Measurements from ENCODE around the gene WDR70.
"Not testable (repeated sequence)": the region's sequence is repeated elsewhere in the genome, so short reads cannot be mapped to it uniquely, and the experiment has no call there.

Gene WDR70

DNA sequence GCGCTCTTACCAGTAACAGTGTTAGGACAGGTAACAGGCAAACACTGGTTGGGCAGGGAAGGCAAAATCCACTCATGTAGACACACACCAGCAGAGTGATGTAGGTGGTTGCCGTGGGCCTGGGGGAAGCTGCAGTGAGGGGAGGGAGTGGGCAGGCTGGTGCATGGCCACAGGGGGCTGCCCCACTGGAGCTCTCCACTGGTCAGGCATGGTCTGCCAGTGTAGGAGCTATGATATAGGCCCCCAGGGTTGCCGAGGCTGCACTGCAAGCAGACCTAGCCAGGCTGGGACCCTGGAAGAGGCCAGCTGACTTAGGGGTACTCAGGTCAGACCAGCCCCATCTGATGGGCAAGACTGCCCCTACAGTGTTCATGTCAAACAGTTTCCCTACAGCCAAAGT, 306.1 kb downstream of the WDR70 start:
- no peak for DNase-seq (ENCODE audit: low read depth)

DNA sequence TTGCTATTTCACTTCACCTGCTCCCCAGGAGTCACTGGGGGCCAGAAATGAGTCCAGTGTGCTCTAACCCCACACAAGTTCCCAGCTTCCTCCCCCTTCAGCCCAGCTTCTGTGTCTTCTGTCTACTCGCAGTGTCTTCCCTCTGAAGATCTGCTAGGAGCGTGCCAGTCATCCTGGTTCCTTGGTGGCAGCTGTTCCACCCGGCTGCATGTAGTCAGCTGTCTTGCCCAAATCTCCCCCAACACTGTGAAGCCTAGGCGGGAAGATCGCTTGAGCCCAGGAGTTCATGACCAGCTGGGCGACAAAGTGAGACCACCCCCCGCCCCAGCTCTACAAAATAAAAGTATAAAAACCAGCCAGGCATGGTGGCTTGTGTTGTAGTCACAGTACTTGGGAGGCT, 306.7 kb downstream of the WDR70 start:
- no peak for DNase-seq (ENCODE audit: low read depth)

DNA sequence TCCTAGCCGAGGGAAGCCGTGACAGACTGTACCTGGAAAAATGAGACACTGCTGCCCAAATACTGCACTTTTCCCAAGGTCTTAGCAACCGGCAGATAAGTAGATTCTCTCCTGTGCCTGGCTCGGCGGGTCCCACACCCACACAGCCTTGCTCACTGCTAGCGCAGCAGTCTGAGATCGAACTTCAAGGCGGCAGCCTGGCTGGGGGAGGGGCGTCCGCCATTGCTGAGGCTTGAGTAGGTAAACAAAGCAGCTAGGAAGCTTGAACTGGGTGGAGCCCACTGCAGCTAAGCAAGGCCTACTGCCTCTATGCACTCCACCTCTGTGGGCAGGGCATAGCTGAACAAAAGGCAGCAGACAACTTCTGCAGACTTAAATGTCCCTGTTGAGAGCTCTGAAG, 309.8 kb downstream of the WDR70 start:
- DNase-seq (ENCODE audit: low read depth), result not testable (repeated sequence)

DNA sequence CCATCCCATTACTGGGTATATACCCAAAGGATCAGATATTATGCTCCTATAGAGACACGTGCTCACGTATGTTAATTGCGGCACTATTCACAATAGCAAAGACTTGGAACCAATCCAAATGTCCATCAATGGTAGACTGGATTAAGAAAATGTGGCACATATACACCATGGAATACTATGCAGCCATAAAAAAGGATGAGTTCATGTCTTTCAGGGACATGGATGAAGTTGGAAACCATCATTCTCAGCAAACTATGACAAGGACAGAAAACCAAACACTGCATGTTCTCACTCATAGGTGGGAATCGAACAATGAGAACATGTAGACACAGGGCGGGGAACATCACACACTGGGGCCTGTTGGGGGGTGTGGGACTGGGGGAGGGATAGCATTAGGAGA, 315.2 kb downstream of the WDR70 start:
- not testable (repeated sequence) for DNase-seq (ENCODE audit: low read depth)

DNA sequence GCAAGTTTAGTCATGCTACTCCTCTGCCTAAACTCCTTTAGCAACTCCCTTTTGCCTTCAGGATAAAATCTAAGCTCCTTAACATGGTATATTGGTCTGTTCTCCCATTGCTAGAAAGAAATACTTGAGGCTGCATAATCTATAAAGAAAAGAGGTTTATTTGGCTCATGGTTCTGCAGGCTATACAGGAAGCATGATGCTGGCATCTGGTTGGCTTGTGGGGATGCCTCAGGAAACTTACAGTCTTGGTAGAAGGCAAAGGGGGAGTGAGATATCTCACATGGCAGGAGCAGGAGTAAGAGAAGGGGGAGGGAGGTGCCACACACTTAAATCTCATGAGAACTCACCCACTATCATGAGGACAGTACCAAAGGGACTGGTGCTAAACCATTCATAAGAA, 315.7 kb downstream of the WDR70 start:
- DNase-seq (ENCODE audit: low read depth), result no peak

DNA sequence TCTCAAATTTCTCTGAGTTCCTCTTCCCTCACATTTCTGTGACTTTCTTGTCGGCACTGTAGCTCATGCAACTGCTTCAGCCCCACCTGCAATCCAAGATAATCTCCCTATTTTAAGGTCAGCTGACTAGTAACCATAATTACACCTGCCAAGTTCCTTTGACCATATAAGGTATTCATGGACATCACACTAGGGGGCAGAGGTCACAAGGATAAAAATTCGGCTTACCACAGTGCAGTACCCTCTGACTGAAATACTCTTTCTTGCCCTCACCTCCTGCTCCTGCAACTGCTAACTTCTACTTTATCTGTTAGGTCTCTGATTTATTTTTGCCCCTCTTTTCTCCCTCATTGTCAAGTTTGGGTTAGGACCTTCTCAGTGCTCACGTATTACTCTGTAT, 316.5 kb downstream of the WDR70 start:
- DNase-seq (ENCODE audit: low read depth), result no peak

DNA sequence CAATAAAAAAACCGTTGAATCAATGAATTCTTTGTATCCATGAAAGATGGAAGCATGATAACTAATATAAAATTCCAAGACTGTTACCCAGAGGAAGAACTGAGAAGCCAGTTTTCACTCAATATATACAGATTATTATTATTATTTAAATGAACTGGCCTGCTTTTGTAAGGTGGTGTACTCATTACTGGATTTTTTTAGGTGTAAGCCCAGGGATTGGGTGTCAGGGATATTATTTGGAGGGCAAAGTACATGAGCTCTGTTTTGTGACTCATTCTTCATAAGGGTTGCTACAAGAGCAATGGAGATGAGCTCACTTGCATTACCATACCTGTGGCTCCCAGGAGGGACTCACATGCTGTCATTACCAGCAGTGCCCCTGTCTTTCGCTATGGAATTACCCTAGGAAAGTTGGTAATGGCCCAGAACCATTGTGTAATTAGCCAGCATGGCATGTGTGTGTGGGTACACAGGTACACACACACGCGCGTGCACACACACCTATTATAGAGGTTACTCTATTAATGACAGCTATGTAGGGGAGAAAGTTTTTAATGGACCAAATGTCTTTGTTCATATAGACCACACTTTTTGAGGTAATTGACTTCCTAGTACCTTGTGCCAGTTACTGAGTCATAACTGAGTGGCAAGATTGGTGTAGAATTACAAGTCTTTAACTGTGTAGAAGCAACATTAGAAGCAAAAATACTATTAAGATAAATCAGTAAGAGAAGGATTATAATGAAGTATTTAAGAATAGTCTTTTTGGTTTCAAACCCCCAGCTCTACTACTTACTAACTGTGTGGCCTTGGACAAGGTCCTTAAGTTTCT, 317.3 kb downstream of the WDR70 start:
- no peak for DNase-seq (ENCODE audit: low read depth)

DNA sequence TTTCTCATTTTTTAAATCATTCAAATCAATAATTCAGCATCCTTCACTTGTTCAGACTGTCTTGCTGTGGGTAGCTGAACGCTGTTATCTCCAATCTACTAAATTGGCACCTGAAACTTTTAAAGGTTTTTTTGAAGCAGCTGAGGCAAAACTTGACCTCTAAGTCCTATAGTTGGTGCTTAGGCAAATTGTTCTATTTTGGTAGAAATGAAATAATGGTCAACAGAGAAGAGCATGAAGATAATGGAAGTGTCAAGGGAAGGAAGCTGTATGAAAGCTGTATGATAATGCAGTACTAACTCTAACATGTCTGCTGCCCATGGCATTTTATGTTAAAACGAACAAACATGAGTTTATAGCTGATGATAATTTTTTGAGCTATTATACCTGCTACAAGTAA, 322.8 kb downstream of the WDR70 start:
- DNase-seq (ENCODE audit: low read depth), result no peak

DNA sequence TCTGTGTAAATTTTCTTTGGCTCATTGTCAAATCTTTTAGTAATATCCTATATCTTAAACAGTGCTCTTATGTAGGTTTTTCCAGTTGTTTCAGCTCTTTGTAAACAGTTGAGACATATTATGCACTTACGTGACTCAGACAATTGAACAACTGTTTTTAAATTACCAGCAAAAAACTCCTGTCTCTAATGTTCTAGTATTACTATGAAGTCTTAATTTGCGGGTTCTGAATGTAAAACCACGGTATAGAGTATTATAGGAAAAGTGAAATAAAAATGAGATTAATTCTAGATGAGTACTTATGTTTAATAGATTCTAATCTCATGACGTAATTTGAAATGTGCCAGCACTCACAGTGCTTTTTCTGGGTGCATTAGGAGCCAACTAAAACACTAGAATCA, 324.7 kb downstream of the WDR70 start:
- no peak for DNase-seq (ENCODE audit: low read depth)

DNA sequence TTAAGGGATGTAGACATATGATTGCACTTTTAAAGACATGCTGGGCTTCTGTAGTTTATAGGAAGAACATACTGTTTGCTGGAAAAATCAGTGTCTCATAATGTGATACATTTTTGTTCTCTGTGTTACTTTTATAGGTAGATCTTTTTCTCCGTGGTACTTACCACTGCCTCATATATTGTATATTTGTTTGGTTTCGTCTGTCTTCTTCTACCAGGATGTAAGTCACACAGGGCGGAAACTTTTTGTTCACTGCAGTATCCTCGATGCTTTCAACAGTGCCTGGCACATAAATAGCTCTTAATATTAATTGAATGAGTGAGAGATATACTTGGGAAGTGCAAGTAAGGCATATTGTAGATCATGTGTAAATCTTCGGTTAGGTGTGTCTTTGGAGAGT, 325.3 kb downstream of the WDR70 start:
- DNase-seq (ENCODE audit: low read depth), result no peak

DNA sequence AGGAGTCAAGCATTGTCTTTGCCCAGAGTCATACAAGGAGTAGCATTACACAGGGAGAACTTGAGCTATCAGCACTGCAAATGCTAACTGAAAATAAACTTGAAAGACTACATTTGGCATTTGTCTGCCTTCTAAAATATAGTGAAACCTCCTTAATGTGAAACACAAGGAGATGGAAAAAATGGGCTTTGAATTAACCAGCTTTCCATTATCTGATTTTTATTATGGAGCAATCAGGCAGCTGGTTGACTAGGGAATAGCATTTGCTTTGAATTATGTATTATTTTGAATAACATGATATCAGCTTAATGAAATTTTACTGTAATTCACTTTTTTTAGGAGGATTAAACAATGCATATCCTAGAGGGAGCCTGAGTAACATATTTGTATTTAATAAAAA, 329.9 kb downstream of the WDR70 start:
- no peak for DNase-seq (ENCODE audit: low read depth)

DNA sequence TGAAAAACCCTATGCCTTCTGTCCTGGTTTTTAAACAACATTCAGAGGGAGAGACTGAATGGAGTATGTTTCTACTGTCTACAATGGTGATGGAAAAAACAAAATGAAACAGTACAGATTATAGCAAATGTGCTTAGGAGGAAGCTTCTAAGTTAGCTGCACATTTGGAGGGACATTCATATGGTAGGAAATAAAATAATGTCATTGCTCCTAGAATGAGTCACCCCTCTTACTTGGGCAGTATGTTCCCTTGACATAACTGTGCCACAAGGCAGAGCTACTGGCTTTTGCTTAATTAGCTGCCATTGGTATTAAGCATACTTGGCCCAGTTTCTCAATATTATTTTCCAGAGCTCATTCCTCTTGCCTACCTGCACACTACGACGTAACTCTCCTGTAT, 331.8 kb downstream of the WDR70 start:
- no peak for DNase-seq (ENCODE audit: low read depth)

DNA sequence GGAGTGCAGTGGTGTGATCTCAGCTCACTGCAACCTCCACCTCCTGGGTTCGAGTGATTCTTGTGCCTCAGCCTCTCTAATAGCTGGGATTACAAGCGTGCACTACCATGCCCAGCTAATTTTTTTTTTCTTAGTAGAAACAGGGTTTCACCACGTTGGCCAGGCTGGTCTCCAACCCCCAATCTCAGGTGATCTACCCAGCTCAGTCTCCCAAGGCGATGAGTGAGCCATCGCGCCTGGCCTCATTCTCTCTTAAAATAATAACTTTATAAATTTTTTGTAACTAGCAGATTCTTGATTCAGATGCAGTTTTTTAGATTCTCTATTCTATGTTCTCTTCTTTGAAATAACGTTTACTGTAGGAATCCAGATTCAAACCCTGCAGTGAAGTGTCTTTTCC, 333.6 kb downstream of the WDR70 start:
- DNase-seq (ENCODE audit: low read depth), result no peak

DNA sequence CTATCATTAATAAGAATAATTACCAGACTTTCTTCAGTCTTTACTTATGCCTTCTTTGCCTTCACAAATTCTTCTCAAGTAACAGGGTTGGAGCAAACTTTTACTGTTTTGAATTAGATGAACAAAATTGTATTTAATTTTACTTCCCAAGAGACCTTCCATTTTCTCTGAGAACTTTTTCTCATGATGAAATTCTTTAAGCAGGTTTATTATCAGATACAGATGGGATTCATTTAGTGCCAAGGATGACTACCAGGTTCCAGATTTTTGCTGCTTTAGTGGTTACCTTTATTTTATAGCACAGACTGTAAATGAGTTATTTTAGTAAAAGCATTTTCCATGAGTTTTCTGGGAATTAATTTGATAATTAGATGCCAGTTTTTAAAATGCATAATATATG, 335.6 kb downstream of the WDR70 start:
- DNase-seq (ENCODE audit: low read depth), result no peak

DNA sequence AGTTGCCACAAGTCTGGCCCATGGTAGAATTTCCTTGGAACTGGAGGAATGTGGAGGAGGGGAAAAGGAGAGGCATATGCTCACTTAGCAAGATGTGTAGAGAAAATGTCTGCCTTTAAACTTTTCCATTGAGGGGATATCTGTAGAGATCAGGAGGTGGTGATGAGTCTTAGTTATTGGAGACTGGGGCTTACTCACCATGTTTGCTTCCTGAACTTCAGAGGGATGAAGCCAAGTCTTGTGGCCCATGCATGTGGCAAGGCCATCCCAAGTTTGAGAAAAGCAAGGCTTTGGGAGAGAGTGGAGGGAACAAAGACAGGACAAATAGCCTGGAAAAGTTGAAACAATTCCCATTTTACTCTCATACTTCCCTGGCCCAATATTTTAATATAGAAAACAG, 336.2 kb downstream of the WDR70 start:
- DNase-seq (ENCODE audit: low read depth), result no peak

DNA sequence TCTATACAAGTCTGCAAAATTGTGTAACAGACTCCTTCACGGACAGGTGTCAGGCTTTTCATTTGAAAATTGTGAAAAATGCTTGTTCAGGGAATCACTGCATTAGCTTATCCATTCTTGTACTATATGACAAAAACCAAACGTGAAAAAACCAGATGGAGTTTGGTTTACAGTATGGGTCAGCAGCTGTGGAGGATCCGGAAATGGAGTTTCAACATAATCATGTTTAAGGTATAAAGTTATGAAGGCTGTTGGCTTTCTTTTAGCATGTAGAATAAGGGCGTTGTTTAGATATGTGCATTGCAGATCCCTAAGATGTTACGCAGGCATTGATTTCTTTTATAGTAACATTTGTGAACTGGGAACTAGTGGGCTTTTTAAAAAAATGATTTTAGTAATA, 336.9 kb downstream of the WDR70 start:
- no peak for DNase-seq (ENCODE audit: low read depth)

DNA sequence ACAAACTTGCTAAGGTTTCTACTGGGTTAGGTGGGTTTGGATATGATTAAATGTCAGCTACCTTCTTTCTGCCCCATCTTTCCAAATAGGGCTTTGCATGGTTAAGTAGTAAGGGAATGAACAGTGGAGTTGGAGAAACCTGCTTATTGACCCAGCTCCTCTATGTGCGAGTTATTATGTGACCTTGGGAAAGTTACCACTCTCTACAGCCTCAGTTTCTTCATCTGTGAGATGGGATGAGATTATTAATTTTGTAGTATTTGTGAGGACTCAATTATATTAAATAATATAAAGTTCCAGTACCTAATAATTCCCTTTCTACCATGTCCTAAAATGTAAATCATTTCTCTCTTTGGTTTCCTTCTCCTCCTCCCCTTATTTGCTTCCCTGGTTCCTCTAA, 337.3 kb downstream of the WDR70 start:
- DNase-seq (ENCODE audit: low read depth), result no peak

DNA sequence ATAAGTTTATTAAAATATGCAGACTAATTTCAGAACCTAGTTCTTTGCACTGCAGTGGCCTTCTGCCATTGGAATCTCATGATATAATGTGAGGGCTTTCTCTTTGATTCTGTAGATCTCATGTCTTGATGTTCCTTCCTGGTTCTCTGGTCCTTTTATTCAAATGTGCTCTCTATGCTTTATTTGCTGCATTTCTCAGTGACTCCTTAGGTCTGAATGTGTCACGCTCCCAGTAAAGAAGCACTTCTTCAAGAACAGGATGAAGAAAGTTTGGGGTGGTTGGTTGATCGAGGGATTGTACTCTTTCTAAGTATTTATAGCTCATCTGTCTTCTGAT, 338.1 kb downstream of the WDR70 start:
- DNase-seq (ENCODE audit: low read depth), result no peak

DNA sequence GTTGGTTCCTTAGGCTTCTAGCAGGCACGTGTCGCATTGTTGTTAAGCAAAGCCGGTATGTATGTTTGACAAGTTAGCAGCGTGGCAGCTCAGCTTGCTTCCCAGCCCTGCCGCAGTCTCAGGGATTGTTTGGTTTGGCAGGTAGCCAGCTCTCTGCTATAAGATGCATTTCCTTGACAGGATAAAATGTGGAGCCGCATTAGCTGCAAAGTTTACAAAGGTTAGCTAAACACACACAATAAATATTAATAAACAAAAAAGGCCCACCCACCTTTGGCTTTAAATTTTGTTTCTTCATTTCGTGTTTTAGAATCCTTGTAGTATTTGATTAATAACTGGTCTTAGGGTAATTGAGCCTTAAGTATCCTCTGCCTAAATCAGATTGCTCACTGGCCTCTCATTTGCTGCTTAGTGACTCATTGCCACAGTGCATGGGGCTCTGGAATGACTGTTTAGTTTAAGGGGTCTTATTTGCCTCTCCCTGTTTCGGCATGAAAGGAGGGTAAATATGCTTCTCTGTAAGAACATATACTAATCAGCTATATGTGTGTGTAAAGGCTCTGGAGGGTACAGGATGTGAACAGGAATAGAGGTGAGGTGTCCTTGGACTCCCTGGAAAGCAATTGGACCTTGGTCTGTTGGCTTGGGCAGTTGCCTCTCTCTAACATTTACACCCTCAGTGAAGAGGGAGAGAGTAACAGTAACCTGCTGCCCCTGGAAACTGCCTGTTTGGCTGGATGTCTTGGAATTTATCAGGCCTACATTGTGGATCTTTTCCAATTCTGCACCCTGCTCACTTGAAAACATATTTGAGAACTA, 338.7 kb downstream of the WDR70 start:
- DNase-seq (ENCODE audit: low read depth), result no peak

DNA sequence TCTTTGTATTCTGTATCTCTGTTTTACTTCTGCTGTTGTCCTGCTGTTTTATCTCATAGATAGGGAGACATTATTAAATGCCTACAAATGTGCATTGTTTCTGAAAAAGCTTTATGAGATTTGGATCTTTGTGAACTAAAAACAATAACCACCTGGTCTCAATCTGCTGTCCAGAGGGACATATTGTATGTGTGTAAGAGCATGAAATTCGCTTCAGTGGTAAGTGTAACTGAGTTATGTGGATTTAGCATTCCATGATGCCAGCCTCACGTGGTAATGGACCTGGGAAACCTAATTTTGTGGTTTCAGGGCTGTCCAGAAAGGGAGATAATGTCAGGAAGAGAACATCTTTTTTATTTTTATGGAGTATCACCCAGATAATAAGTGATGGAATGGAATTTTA, 341.4 kb downstream of the WDR70 start:
- no peak for DNase-seq (ENCODE audit: low read depth)

DNA sequence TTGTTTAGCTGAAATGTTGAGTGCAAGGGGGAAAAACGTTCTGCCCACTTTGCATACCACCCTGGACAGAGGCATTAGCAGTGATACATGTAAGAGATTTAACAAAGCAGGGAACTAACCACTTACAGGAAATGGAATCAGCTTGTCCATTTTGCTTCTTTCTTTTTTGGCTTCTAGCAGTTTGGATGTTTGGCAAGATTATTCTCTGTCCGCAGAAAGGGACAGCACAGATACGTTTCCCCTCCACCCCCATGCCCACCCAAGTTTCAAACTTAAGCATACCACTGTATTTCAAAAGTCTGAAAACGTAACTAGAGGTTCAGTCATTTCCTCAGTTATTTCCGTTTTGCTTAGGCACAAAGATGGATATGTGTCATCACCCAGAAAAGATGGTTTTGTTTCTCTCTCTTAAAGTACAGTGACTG, 342.3 kb downstream of the WDR70 start:
- DNase-seq (ENCODE audit: low read depth), result no peak

DNA sequence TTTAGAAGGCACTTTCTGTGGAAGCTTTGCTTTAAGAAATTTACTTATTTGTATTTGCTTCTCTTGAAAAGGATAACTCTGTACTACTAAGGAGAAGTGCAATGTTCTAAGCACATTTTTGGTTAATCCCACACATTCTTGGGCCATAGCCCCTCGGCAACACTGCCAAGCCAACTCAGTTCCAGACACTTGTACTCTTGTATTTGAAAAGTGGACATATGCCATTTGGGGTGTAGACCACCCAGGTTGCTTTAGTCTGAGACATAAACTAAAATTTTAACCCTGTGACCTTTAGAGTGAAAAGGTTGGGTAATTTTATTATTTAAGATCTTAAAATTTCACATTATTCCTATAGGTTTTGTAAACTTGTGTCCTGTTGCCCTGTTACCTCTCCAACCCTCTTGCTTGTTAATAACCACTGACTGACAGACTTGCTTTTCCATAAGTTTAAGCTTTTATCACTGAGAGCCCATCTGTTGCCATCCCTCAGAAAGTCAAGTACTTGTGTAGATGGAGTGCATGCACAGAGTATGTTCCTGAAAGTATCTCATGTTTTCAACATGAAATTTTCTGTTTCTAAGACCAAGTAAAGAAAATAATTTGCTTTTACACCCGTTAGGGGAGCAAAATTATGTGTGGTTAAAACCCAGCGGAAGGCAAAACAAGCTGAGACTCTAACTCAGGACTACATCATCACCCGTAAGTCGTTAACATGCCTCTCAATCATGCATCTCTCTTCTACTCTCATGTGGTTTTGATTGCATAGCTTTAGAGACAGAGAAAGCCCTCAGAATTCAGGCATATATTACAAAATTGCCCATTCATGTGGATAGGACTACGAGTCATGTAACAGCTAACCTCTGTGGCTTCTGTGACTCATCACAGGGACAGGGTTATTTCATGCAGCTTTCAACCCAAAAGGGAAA, 343.4 kb downstream of the WDR70 start:
- DNase-seq (ENCODE audit: low read depth), result no peak

Data from CMK (cell line).